Endothelial cell of umbilical vein (primary cell): ENCODE measurements around the gene RGS2. TPM values are rescaled to one million over a fixed set of nuclear protein-coding genes. Genes with fewer than 3 reads are reported as not detected.

ENCODE experiments used
- BruUV-seq: library from RNA; stranded (reverse); fragments of 400-500 nt; replicated peaks from 2 replicates; lab custom pipeline; 2021; lab: Mats Ljungman, UMichigan
- CTCF ChIA-PET: fragments of 300-600, 350-600 bp; sonication (Branson Sonifier 250); formaldehyde crosslinking; loops from one replicate; lab custom pipeline; 2021; ENCODE audit warnings: antibody characterized with exemption, inconsistent platforms; lab: Charles Lee
- POLR2A ChIA-PET: fragments of 300-600, 350-600 bp; sonication (Branson Sonifier 250); formaldehyde crosslinking; loops from one replicate; lab custom pipeline; 2021; ENCODE audit warnings: antibody characterized with exemption, inconsistent platforms; lab: Charles Lee
- DNase-seq: peaks from one replicate; pipeline ENCODE4 v3.0.0-alpha.2; 2011; ENCODE audit warnings: low read depth, low spot score
- FAIRE-seq: peaks from 2 replicates; lab custom pipeline; 2011; peaks lifted over from hg19 to GRCh38; lab: Jason Lieb, UNC
- H2AFZ ChIP-seq: 2 replicates; pipeline ENCODE4 v1.6.0; 2012; ENCODE audit warnings: low read depth, low read length, control low read depth, inconsistent platforms
- H3K27ac ChIP-seq: 2 replicates; pipeline ENCODE4 v1.5.1; 2011; ENCODE audit warnings: low read depth, mild to moderate bottlenecking, control low read depth, low read length, moderate library complexity; ENCODE audit not compliant: insufficient read depth
- H3K27me3 ChIP-seq, 2 experiments: 2 replicates each; pipeline versions ENCODE4 v1.6.0 to v1.6.1; 2011; ENCODE audit warnings: low read length in 2 of 2, mixed read lengths in 1 of 2; ENCODE audit not compliant: control insufficient read depth in 2 of 2, insufficient read depth in 2 of 2
- H3K36me3 ChIP-seq, 2 experiments: 2 replicates in 1 of 2; 3 replicates in 1 of 2; pipeline ENCODE4 v1.5.1; 2011; ENCODE audit warnings: low read length in 2 of 2, mild to moderate bottlenecking in 1 of 2, moderate library complexity in 1 of 2; ENCODE audit not compliant: control insufficient read depth in 2 of 2, insufficient read depth in 2 of 2; ENCODE audit errors: extremely low read depth in 1 of 2
- H3K4me1 ChIP-seq: 3 replicates; pipeline ENCODE4 v1.5.1; 2011; ENCODE audit warnings: mild to moderate bottlenecking, low read length; ENCODE audit not compliant: control insufficient read depth, insufficient read depth; ENCODE audit errors: extremely low read depth
- H3K4me2 ChIP-seq: 2 replicates; pipeline ENCODE4 v1.6.1; 2011; ENCODE audit warnings: low read length, control low read depth, mixed read lengths; ENCODE audit not compliant: insufficient read depth
- H3K4me3 ChIP-seq, 3 experiments: fragments of 200-600 bp in 1 of 3; sonication (generic), shearing (Covaris generic) in 1 of 3; replicated peaks in 1 of 3; 2 replicates each; pipeline ENCODE4 v1.5.1; 2011 to 2016; ENCODE audit warnings: control low read depth in 3 of 3, low read length in 3 of 3, mild to moderate bottlenecking in 2 of 3, inconsistent platforms in 1 of 3, low read depth in 1 of 3, moderate library complexity in 1 of 3; ENCODE audit not compliant: insufficient read depth in 1 of 3
- H3K79me2 ChIP-seq: 2 replicates; pipeline ENCODE4 v1.6.0; 2012; ENCODE audit warnings: low read length, inconsistent platforms; ENCODE audit not compliant: control insufficient read depth, insufficient read depth
- H3K9ac ChIP-seq: replicated peaks from 2 replicates; pipeline ENCODE3; 2011; ENCODE audit warnings: low read length, control low read depth; ENCODE audit not compliant: insufficient read depth; ENCODE audit errors: extremely low read depth
- H3K9me1 ChIP-seq: replicated peaks from 3 replicates; pipeline ENCODE4 v1.6.0; 2011; ENCODE audit warnings: mild to moderate bottlenecking, low read length; ENCODE audit not compliant: control insufficient read depth, insufficient read depth; ENCODE audit errors: extremely low read depth
- H3K9me3 ChIP-seq: replicated peaks from 2 replicates; pipeline ENCODE4 v1.5.1; 2012; ENCODE audit warnings: low read length, inconsistent platforms; ENCODE audit not compliant: control insufficient read depth, insufficient read depth
- H4K20me1 ChIP-seq: replicated peaks from 2 replicates; pipeline ENCODE3; 2011; ENCODE audit warnings: mild to moderate bottlenecking, low read length; ENCODE audit not compliant: control insufficient read depth, insufficient read depth; ENCODE audit errors: extremely low read depth
- CTCF ChIP-seq, 2 donors: IDR thresholded peaks; 1 replicate in 1 of 2; 2 replicates in 1 of 2; pipeline ENCODE4 v1.5.1; 2011; ENCODE audit warnings: low read length in 2 of 2, mild to moderate bottlenecking in 2 of 2, moderate library complexity in 2 of 2, control low read depth in 1 of 2, inconsistent platforms in 1 of 2, low read depth in 1 of 2; ENCODE audit not compliant: insufficient read depth in 1 of 2; ENCODE audit errors: extremely low read depth in 1 of 2
- EZH2 ChIP-seq: IDR thresholded peaks from 2 replicates; pipeline ENCODE4 v1.6.1; 2012; ENCODE audit warnings: borderline replicate concordance, low read depth, mild to moderate bottlenecking, moderate library complexity, low read length, inconsistent platforms; ENCODE audit not compliant: severe bottlenecking
- FOS ChIP-seq: IDR thresholded peaks from 2 replicates; pipeline ENCODE4 v1.6.1; 2011; ENCODE audit warnings: mild to moderate bottlenecking, low read length, moderate library complexity, borderline replicate concordance; ENCODE audit not compliant: insufficient read depth
- GATA2 ChIP-seq: IDR thresholded peaks from 2 replicates; pipeline ENCODE4 v1.7.0; 2011; ENCODE audit warnings: low read depth, mild to moderate bottlenecking, moderate library complexity, mixed read lengths, low read length; ENCODE audit not compliant: insufficient read length, insufficient read depth
- JUN ChIP-seq: IDR thresholded peaks from 2 replicates; pipeline ENCODE4 v1.6.1; 2011; ENCODE audit warnings: borderline replicate concordance, low read depth; ENCODE audit not compliant: insufficient read length, insufficient read depth
- POLR2A ChIP-seq: IDR thresholded peaks from 2 replicates; pipeline ENCODE4 v1.6.1; 2012; ENCODE audit warnings: low read depth, mild to moderate bottlenecking, control low read depth, low read length
- POLR2AphosphoS5 ChIP-seq: IDR thresholded peaks from 2 replicates; pipeline ENCODE4 v1.6.1; 2012; ENCODE audit warnings: low read depth, mild to moderate bottlenecking, control low read depth, low read length, moderate library complexity; ENCODE audit not compliant: insufficient read depth
- dilution Hi-C: fragments of 300-500 bp; cut with MboI; formaldehyde crosslinking; loops from one replicate; pipeline ENCODE4 v1.15.0; 2019; ENCODE audit warnings: low sequenced_read_pairs; ENCODE audit not compliant: extremely low pct_ligation_motif_present
- intact Hi-C: fragments of 100-400 bp; cut with micrococcal nuclease; formaldehyde crosslinking; loops from one replicate; pipeline ENCODE4 v1.10.0; 2022
- polyA plus RNA-seq, 4 experiments: library from polyadenylated mRNA; depleted of rRNA in 3 of 4; stranded (reverse) in 3 of 4; unstranded in 1 of 4; fragments of >200 nt; gene quantifications; 2 replicates each; pipeline versions ENCODE4 v1.2.1 to v1.2.3, GENCODE V29; 2011 to 2012; ENCODE audit warnings: missing spikeins in 1 of 4
- total RNA-seq: library from RNA; stranded (reverse); gene quantifications from 2 replicates; pipeline ENCODE4 v1.2.3, GENCODE V29; 2021

The RGS2 gene
- total and polyA plus RNA-seq, 2 donors (not counting 3 experiments of a cell fraction or from before 2014, with no cell fraction given): 6.1 to 9.1 TPM

GRCh38 chr1:192807211-192808162, 1.4 kb upstream of the RGS2 start:
- Histone ChIP-seq H3K4me1 (peaks cover 38% of the 10 kb centered on the region), H4K20me1 (no peaks in the 10 kb centered on the region), H3K4me3 (peak overlapping the region; percentile 27 to 71 (median 64)), H3K36me3 (peaks cover 0 to 2% of the 10 kb centered on the region in 2 experiments), H3K27me3 (no peaks in the 10 kb centered on the region), H3K4me2 (peak overlapping the region; percentile 99), H3K79me2 (peaks cover 15% of the 10 kb centered on the region), H3K9ac (peak overlapping the region; percentile 87), H3K9me3 (no peaks in the 10 kb centered on the region), H2AFZ (peak overlapping the region; percentile 64), H3K9me1 (no peaks in the 10 kb centered on the region), H3K27ac (peak overlapping the region; percentile 97)
- no TSS peak for BruUV-seq
- POLR2A ChIA-PET: interaction anchor here (0.7 to 2.4 kb wide), 7 partner anchors 145 to 298 kb away, joined by 3 to 8 read pairs (median 3); partner anchors contain the start of genes GLRX2, RO60 and UCHL5
- intact Hi-C loops: loop anchor here (1.0 to 5.0 kb wide), 9 partner anchors 19 to 375 kb away; partner anchors contain the start of genes CDC73, RO60 and UCHL5
- CTCF ChIA-PET: interaction anchor here (0.6 to 14.8 kb wide), 41 partner anchors 8 to 335 kb away, joined by 3 to 550 read pairs (median 4); partner anchors contain the start of genes CDC73, GLRX2, RO60 and UCHL5
- dilution Hi-C loops: loop anchor here (25.0 kb wide), 2 partner anchors 205 to 320 kb away; no protein-coding TSS in a partner anchor
- DNase-seq: peak; percentile 94
- peak; percentile 72 for FAIRE-seq
- TF ChIP-seq FOS: peak; percentile 80
- peak; percentile 33 for TF ChIP-seq GATA2
- peak; percentile 86 for TF ChIP-seq JUN
- TF ChIP-seq EZH2: no peak
- TF ChIP-seq CTCF (IDR thresholded peaks at IDR 0.05; ENCODE audit: extremely low read depth in 1 of 2, insufficient read depth in 1 of 2, low read depth in 1 of 2, low read length in 2 of 2): no peak
- TF ChIP-seq POLR2A: peak; percentile 47
- TF ChIP-seq POLR2AphosphoS5: peak; percentile 27
